OCI-LY7 (cell line): ENCODE results near the gene SPCS2. TPM values are rescaled to one million over a fixed set of nuclear protein-coding genes. Genes with fewer than 3 reads are reported as not detected.

Source experiments
- BruUV-seq: library from RNA; stranded (reverse); fragments of 400-500 nt; replicated peaks from 2 replicates; lab custom pipeline; 2021; lab: Mats Ljungman, UMichigan
- CTCF ChIA-PET: fragments of 300-600 bp; sonication (Branson Sonifier 250); formaldehyde crosslinking; loops from one replicate; lab custom pipeline; 2022; ENCODE audit warnings: antibody characterized with exemption; ENCODE audit not compliant: unreplicated experiment; lab: Charles Lee
- POLR2A ChIA-PET: fragments of 300-600 bp; sonication (Branson Sonifier 250); formaldehyde crosslinking; loops from one replicate; lab custom pipeline; 2022; ENCODE audit warnings: antibody characterized with exemption; lab: Charles Lee
- DNase-seq: peaks from one replicate; pipeline ENCODE4 v3.0.0-alpha.2; 2015; ENCODE audit warnings: low spot score
- H2AFZ ChIP-seq: fragments of 200-600 bp; sonication (generic), shearing (Covaris generic); 2 replicates; pipeline ENCODE4 v1.6.1; 2014; ENCODE audit warnings: mild to moderate bottlenecking, antibody characterized with exemption, low read length, moderate library complexity
- H3K27ac ChIP-seq: fragments of 200-600 bp; sonication (generic); 2 replicates; pipeline ENCODE4 v1.5.1; 2014; ENCODE audit warnings: mixed run types, low read depth, mild to moderate bottlenecking, moderate library complexity, low read length, inconsistent platforms; ENCODE audit not compliant: poor library complexity, severe bottlenecking
- H3K36me3 ChIP-seq: fragments of 200-600 bp; sonication (generic); 2 replicates; pipeline ENCODE4 v1.6.1; 2014; ENCODE audit warnings: mild to moderate bottlenecking, antibody characterized with exemption, low read length, moderate library complexity, mixed read lengths; ENCODE audit not compliant: insufficient read depth
- H3K4me1 ChIP-seq: fragments of 200-600 bp; sonication (generic); 2 replicates; pipeline ENCODE4 v1.5.1; 2014; ENCODE audit warnings: mild to moderate bottlenecking, low read length; ENCODE audit not compliant: insufficient read depth, poor library complexity, severe bottlenecking
- H3K4me2 ChIP-seq: fragments of 200-600 bp; sonication (generic); 2 replicates; pipeline ENCODE4 v1.6.1; 2014; ENCODE audit warnings: mild to moderate bottlenecking, low read length
- H3K4me3 ChIP-seq: fragments of 200-600 bp; sonication (generic); 2 replicates; pipeline ENCODE4 v1.5.1; 2014; ENCODE audit warnings: mild to moderate bottlenecking, low read depth, low read length; ENCODE audit not compliant: poor library complexity, severe bottlenecking
- H3K79me2 ChIP-seq: fragments of 200-600 bp; sonication (generic); 2 replicates; pipeline ENCODE4 v1.6.1; 2016; ENCODE audit warnings: low read depth, mild to moderate bottlenecking, low read length, moderate library complexity, mixed read lengths; ENCODE audit not compliant: insufficient read depth
- H3K9me2 ChIP-seq: fragments of 200-600 bp; sonication (generic); 2 replicates; pipeline ENCODE4 v1.6.1; 2016; ENCODE audit warnings: mild to moderate bottlenecking, low read length, mixed read lengths; ENCODE audit not compliant: insufficient read depth
- H3K9me3 ChIP-seq: fragments of 200-600 bp; sonication (generic); 2 replicates; pipeline ENCODE4 v1.6.1; 2014; ENCODE audit warnings: mild to moderate bottlenecking, mixed run types, low read length, mixed read lengths
- H4K20me1 ChIP-seq: fragments of 200-600 bp; sonication (generic); 2 replicates; pipeline ENCODE4 v1.6.1; 2014; ENCODE audit warnings: mild to moderate bottlenecking, antibody characterized with exemption, low read length, moderate library complexity, mixed read lengths; ENCODE audit not compliant: insufficient read depth
- EZH2phosphoT487 ChIP-seq: fragments of 200-600 bp; sonication (generic); IDR thresholded peaks from 2 replicates; pipeline ENCODE4 v1.6.1; 2018; ENCODE audit warnings: low read depth, borderline replicate concordance, mild to moderate bottlenecking, mixed run types, antibody characterized with exemption, low read length, moderate library complexity, mixed read lengths
- intact Hi-C: fragments of 100-400 bp; cut with micrococcal nuclease; formaldehyde crosslinking; loops from one replicate; pipeline ENCODE4 v1.10.0; 2022; ENCODE audit not compliant: unreplicated experiment
- total RNA-seq, 2 experiments: library from RNA; depleted of rRNA in 1 of 2; stranded (reverse); fragments of >200 nt in 1 of 2; shearing (Covaris generic) in 1 of 2; gene quantifications; 2 replicates each; pipeline ENCODE4 v1.2.3, GENCODE V29; 2014 to 2022
- TF ChIP-seq, protein P1 (sequence below): fragments of 200-600 bp; sonication (generic); conservative IDR thresholded peaks from 2 replicates; pipeline ENCODE4 v1.5.1; 2014; ENCODE audit warnings: mild to moderate bottlenecking, antibody characterized with exemption, low read length, moderate library complexity, mixed read lengths

SPCS2 gene
- total RNA-seq, 2 experiments from 2014 or later, result 39.6 to 212 TPM

DNA sequence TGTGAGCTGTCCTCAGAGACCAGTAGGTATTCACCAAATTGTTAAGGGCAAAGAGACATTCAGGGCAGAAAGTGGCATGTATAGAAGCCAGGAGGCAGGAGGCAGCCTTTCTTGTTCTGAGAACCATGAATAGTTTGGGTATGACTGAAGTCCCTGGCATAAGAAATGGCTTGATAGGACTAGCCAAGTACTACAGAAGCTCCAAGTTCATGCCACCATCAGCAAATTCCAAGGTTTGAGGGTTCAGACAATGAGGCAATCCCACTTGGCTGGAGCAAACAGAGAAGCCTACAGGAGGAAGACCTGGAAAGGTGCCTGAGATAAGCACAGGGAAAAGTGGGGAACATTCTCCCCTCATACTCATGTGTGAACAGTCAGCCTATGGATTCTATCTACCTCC lies 25.9 kb upstream of the SPCS2 start:
- TF ChIP-seq EZH2phosphoT487, result no peak
- TF ChIP-seq, protein P1, sequence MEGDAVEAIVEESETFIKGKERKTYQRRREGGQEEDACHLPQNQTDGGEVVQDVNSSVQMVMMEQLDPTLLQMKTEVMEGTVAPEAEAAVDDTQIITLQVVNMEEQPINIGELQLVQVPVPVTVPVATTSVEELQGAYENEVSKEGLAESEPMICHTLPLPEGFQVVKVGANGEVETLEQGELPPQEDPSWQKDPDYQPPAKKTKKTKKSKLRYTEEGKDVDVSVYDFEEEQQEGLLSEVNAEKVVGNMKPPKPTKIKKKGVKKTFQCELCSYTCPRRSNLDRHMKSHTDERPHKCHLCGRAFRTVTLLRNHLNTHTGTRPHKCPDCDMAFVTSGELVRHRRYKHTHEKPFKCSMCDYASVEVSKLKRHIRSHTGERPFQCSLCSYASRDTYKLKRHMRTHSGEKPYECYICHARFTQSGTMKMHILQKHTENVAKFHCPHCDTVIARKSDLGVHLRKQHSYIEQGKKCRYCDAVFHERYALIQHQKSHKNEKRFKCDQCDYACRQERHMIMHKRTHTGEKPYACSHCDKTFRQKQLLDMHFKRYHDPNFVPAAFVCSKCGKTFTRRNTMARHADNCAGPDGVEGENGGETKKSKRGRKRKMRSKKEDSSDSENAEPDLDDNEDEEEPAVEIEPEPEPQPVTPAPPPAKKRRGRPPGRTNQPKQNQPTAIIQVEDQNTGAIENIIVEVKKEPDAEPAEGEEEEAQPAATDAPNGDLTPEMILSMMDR, result no peak
- Histone ChIP-seq H3K9me2 (no peaks in the 10 kb centered on the region), H2AFZ (no peak overlapping the region), H3K27ac (no peak overlapping the region), H3K9me3 (no peaks in the 10 kb centered on the region), H3K79me2 (no peaks in the 10 kb centered on the region), H3K36me3 (peaks cover 69% of the 10 kb centered on the region), H3K4me3 (no peak overlapping the region), H4K20me1 (no peaks in the 10 kb centered on the region), H3K4me1 (no peaks in the 10 kb centered on the region), H3K4me2 (no peak overlapping the region)
- CTCF ChIA-PET, result no interaction called here
- DNase-seq, result no peak
- POLR2A ChIA-PET, result interaction anchor here (1.5 kb wide), 1 partner anchor 14 kb away, joined by 4 read pairs; no protein-coding TSS in a partner anchor
- BruUV-seq, result no TSS peak
- intact Hi-C loops, result no loop called here

DNA sequence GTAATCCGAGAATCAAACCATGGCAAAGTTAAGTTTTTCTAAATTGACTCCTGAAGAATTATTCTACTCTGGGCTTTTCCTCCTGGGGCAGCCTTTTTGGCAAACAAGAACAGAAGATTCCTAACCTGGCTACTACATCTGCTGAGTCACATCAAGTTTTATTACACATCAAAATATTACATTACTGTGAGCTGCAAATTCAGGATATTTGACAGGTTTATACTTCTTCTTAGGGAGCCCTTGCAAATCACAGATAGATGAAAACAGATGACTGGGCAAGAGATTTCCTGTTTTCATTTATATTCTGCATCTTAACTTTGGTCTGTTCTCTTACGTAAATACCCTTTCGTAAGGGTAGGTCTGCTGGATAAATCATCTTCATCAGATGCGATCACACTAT lies 23.8 kb upstream of the SPCS2 start:
- TF ChIP-seq, protein P1, result no peak
- TF ChIP-seq EZH2phosphoT487, result no peak
- Histone ChIP-seq H4K20me1 (no peaks in the 10 kb centered on the region), H3K36me3 (peaks cover 66% of the 10 kb centered on the region), H3K4me2 (no peak overlapping the region), H3K27ac (no peak overlapping the region), H3K9me2 (no peaks in the 10 kb centered on the region), H3K4me1 (no peaks in the 10 kb centered on the region), H3K4me3 (no peak overlapping the region), H3K79me2 (no peaks in the 10 kb centered on the region), H3K9me3 (no peaks in the 10 kb centered on the region), H2AFZ (no peak overlapping the region)
- TSS peak; percentile 19 for BruUV-seq
- no peak for DNase-seq
- intact Hi-C loops, result no loop called here
- ChIA-PET CTCF (no interaction called here), POLR2A (interaction anchor here (1.3 kb wide), 1 partner anchor 159 kb away, joined by 3 read pairs; no protein-coding TSS in a partner anchor)

DNA sequence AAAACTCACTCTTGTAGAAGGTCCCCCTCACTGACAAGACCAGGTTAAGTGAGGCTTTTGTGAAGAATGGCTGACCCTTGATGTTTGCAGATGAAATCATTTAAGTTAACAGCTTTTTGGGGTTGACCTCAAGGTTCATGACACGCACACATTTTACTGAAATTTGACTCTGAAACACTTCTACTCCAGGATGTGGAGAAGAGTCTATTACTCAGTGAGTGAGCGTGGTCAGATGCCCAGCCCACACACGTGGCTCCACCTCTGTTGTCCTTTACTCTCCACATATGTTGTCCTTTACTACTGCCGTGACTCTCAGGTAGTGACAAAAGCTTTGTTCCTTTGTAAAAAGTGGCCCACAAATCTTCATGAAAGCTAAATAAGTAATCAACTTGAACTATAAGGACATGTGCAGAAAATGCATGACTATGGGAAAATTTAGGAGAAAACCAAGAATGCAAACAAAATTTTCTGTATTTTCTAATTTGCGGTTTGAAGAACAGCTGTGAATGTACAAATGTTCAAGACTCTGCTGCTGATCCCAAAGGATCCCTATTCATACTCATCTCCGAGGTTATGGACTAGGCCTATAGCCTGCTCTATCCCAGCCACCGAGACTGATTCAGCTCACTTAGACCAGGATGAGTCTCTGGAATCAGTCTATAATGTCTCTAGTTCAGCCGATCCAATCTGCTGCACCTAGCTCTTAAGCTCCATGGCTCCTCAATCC lies 22.6 kb upstream of the SPCS2 start:
- no peak overlapping the region for H2AFZ ChIP-seq
- H3K79me2 ChIP-seq, result no peaks in the 10 kb centered on the region
- no peaks in the 10 kb centered on the region for H3K9me3 ChIP-seq
- TF ChIP-seq, protein P1, result no peak
- no peak for TF ChIP-seq EZH2phosphoT487
- no peak for DNase-seq
- ChIA-PET POLR2A (interaction anchor here (1.1 to 1.3 kb wide), 2 partner anchors 9 to 158 kb away, joined by 3 read pairs; no protein-coding TSS in a partner anchor), CTCF (no interaction called here)
- H3K4me2 ChIP-seq, result no peak overlapping the region
- H3K4me1 ChIP-seq, result no peaks in the 10 kb centered on the region
- no peak overlapping the region for H3K4me3 ChIP-seq
- H3K9me2 ChIP-seq, result no peaks in the 10 kb centered on the region
- no peaks in the 10 kb centered on the region for H4K20me1 ChIP-seq
- H3K36me3 ChIP-seq, result peaks cover 58% of the 10 kb centered on the region
- no peak overlapping the region for H3K27ac ChIP-seq
- BruUV-seq, result no TSS peak
- intact Hi-C loops, result no loop called here
